Left ventricle myocardium inferior (tissue), 1 donor: ENCODE measurements around the gene SLC35D1. TPM values are rescaled to one million over a fixed set of nuclear protein-coding genes. Genes with fewer than 3 reads are reported as not detected.
"Not testable (repeated sequence)": the region's sequence is repeated elsewhere in the genome, so short reads cannot be mapped to it uniquely, and the experiment has no call there.

Source experiments
- DNase-seq: peaks from one replicate; pipeline ENCODE4 v3.0.0-alpha.2; 2020
- H3K27ac ChIP-seq: fragments of 200-600 bp; replicated peaks from 2 replicates; pipeline ENCODE4 v1.8.0; 2021
- H3K27me3 ChIP-seq: fragments of 200-600 bp; 2 replicates; pipeline ENCODE4 v1.8.0; 2021; ENCODE audit warnings: low read depth
- H3K36me3 ChIP-seq: fragments of 200-600 bp; 2 replicates; pipeline ENCODE4 v1.8.0; 2021
- H3K4me1 ChIP-seq: fragments of 200-600 bp; 2 replicates; pipeline ENCODE4 v1.8.0; 2021
- H3K4me3 ChIP-seq: fragments of 200-600 bp; 2 replicates; pipeline ENCODE4 v1.8.0; 2021; ENCODE audit warnings: mild to moderate bottlenecking, moderate library complexity
- H3K9me3 ChIP-seq: fragments of 200-600 bp; replicated peaks from 2 replicates; pipeline ENCODE4 v1.8.0; 2021
- intact Hi-C: fragments of 100-400 bp; cut with micrococcal nuclease; formaldehyde crosslinking; loops from one replicate; pipeline ENCODE4 v1.11.0; 2022
- total RNA-seq: library from RNA; stranded (reverse); fragmentation: NEBNext Ultra II Directional; extraction: Animal tissue kit (Norgen Biotek cat#: 25700); gene quantifications from one replicate; pipeline ENCODE4 v1.2.1, GENCODE V29; 2021
- TF ChIP-seq, protein P1 (sequence below): fragments of 200-600 bp; IDR thresholded peaks from 2 replicates; pipeline ENCODE4 v1.8.0; 2021; ENCODE audit warnings: antibody characterized with exemption, mild to moderate bottlenecking, borderline replicate concordance
- donor health status: DM: no; HTN: yes; CAD: no; lungs with severe emphysema.

Gene SLC35D1
- total RNA-seq, 1 donor from 2014 or later = 2.6 TPM

DNA sequence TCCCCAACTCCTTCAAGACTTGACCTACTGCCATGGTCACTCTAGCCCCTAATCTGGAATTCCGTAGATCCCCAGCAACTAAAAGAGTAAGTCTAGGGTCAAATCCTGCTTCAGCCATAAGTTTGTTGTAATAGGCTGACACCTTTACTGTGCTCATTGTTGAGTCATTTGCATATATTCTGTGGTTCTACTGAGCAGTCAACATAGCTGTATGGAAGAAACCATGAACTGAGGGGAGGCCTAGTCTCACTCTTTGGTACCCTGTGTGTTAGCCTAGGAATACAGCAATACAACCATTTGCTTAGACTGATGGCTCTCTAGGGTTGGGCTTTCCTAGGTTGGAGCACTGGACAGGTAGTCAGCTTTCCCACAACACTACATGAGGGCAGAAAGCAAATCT is 23.6 kb upstream of the SLC35D1 start:
- DNase-seq = no peak
- Histone ChIP-seq H3K36me3 (no peaks in the 10 kb centered on the region), H3K4me1 (no peaks in the 10 kb centered on the region), H3K27ac (no peak overlapping the region), H3K4me3 (no peak overlapping the region), H3K27me3 (no peaks in the 10 kb centered on the region), H3K9me3 (peaks cover 9% of the 10 kb centered on the region)
- TF ChIP-seq, protein P1, sequence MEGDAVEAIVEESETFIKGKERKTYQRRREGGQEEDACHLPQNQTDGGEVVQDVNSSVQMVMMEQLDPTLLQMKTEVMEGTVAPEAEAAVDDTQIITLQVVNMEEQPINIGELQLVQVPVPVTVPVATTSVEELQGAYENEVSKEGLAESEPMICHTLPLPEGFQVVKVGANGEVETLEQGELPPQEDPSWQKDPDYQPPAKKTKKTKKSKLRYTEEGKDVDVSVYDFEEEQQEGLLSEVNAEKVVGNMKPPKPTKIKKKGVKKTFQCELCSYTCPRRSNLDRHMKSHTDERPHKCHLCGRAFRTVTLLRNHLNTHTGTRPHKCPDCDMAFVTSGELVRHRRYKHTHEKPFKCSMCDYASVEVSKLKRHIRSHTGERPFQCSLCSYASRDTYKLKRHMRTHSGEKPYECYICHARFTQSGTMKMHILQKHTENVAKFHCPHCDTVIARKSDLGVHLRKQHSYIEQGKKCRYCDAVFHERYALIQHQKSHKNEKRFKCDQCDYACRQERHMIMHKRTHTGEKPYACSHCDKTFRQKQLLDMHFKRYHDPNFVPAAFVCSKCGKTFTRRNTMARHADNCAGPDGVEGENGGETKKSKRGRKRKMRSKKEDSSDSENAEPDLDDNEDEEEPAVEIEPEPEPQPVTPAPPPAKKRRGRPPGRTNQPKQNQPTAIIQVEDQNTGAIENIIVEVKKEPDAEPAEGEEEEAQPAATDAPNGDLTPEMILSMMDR = no peak
- intact Hi-C loops = no loop called here

DNA sequence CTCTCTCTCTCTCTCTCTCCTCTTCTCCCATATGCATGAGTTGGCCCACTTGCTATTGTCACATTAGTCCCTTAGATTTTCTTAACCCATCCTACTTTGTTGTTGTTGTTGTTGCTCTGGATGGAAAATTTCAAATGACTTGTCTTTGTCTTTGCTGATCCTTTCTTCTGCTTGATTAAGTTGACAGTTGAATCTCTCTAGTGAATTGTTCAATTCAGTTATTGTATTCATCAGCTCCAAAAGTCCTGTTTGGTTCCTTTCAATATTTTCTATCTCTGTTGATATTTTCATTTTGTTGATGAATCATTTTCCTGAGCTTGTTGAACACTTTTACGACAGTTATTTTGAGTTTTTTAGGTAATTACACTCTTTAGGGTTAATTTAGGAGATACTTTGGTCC is 18.8 kb upstream of the SLC35D1 start:
- intact Hi-C loops = no loop called here
- H3K9me3 ChIP-seq = peaks cover 25% of the 10 kb centered on the region
- no peaks in the 10 kb centered on the region for H3K4me1 ChIP-seq
- H3K27me3 ChIP-seq = no peaks in the 10 kb centered on the region
- no peak for DNase-seq
- no peak overlapping the region for H3K4me3 ChIP-seq
- H3K36me3 ChIP-seq = no peaks in the 10 kb centered on the region
- TF ChIP-seq, protein P1 = no peak
- no peak overlapping the region for H3K27ac ChIP-seq

DNA sequence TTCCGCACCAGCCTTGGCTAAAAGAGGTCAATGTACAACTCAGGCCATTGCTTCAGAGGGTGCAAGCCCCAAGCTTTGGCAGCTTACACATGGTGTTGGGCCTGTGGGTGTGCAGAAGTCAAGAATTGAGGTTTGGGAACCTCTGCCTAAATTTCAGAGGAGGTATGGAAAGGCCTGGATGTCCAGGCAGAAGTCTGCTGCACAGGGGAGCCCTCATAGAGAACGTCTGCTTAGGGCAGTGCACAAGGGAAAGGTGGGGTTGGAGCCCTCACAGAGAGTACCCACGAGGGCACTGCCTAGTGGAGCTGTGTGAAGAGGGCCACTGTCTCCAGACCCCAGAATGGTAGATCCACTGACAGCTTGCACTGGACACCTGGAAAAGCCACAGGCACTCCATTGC is 13.7 kb upstream of the SLC35D1 start:
- intact Hi-C loops, H3K27me3 ChIP-seq: not testable (repeated sequence)

DNA sequence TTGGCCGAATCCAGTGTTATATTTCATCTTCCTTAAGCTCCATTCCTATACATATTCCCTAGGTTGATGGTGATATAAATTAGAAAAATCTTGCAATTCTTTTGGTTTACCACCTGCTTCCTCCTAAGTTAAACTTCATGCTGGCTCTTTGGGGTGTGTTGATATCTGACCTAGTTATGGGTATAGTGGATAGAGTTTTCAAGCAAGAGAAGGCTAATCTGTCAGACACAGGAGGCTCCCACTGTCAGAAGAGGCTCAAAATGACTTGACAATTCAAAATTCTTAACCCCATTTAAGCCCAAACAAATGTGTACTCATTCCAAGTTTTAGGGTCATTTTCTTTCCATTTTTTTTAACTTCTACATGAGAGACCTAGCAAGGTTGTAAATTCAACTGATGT is 8.5 kb upstream of the SLC35D1 start:
- peaks cover 7% of the 10 kb centered on the region for H3K9me3 ChIP-seq
- H3K4me1 ChIP-seq = no peaks in the 10 kb centered on the region

More for the DNA sequence above, 13.7 kb upstream of the SLC35D1 start:
- peaks cover 26% of the 10 kb centered on the region for H3K9me3 ChIP-seq
- H3K4me1 ChIP-seq, H3K4me3 ChIP-seq, H3K27ac ChIP-seq, H3K36me3 ChIP-seq, DNase-seq: not testable (repeated sequence)

DNA sequence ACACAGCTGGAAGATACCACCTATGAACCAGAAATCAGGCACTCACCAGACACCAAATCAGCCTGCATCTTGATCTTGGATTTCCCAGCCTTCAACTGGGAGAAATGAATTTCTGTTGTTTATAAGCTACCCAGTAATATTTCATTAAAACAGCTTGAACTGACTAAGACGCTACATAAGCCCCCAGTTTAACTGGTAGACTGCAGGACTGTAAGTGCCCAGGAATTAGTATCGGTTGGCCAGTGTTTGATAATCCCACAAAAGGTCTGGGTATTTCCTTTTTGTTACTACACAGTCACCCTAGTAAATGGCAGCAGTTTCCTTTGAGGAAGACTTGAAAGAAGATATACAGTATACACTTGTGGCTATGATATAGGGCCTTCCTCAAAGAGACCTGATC is 7.3 kb upstream of the SLC35D1 start:
- DNase-seq = no peak
- H3K4me3 ChIP-seq = no peak overlapping the region
- intact Hi-C loops = no loop called here
- no peak overlapping the region for H3K27ac ChIP-seq
- H3K36me3 ChIP-seq = no peaks in the 10 kb centered on the region
- no peaks in the 10 kb centered on the region for H3K4me1 ChIP-seq
- H3K27me3 ChIP-seq = peaks cover 5% of the 10 kb centered on the region
- no peaks in the 10 kb centered on the region for H3K9me3 ChIP-seq
- TF ChIP-seq, protein P1 = no peak

More for the DNA sequence above, 8.5 kb upstream of the SLC35D1 start:
- H3K36me3 ChIP-seq = no peaks in the 10 kb centered on the region
- TF ChIP-seq, protein P1 = no peak
- H3K4me3 ChIP-seq = no peak overlapping the region
- DNase-seq = no peak
- peaks cover 5% of the 10 kb centered on the region for H3K27me3 ChIP-seq
- no peak overlapping the region for H3K27ac ChIP-seq
- intact Hi-C loops = no loop called here

DNA sequence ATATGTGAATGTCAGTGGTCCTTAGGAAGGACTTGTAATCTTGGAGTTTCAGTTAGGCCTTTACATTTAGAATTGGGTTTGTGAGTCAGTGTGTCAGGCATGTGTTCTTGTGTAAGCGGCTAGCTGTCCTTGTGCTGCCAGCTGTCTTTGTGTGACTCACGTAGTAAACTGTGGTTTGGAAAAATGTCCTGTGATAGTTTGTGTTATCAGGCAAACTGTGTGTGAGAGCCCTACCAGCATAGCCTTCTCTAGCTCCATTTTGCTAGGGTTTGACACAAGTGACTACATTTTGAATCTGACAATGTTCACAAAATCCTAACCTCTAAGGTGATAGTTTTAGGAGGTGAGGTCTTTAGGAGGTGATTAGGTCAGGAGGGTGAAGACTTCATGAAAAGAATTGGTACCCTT is 6.9 kb upstream of the SLC35D1 start:
- TF ChIP-seq, protein P1 = no peak
- intact Hi-C loops = no loop called here
- Histone ChIP-seq H3K27me3 (peaks cover 5% of the 10 kb centered on the region), H3K4me3 (no peak overlapping the region), H3K4me1 (no peaks in the 10 kb centered on the region), H3K9me3 (no peaks in the 10 kb centered on the region), H3K27ac (no peak overlapping the region), H3K36me3 (no peaks in the 10 kb centered on the region)
- DNase-seq = no peak
